ENCODE data around the gene ASXL3. TPM values are rescaled to one million over a fixed set of nuclear protein-coding genes. Genes with fewer than 3 reads are reported as not detected.

ASXL3 gene
- total RNA-seq, 2 donors from 2014 or later, result not detected

GRCh38 chr18:33573193-33573592 lies 4.8 kb upstream of the ASXL3 start:
- Mint-ChIP-seq H3K27ac (no peak overlapping the region), H3K4me1 (no peaks in the 10 kb centered on the region), H3K4me3 (no peak overlapping the region), H3K27me3 (peaks cover 6% of the 10 kb centered on the region), H3K36me3 (ENCODE audit: low read depth) (no peaks in the 10 kb centered on the region)
- ATAC-seq (no peak), DNase-seq (no peak)
- H3K9me3 ChIP-seq (ENCODE audit: control insufficient read depth, low read length, poor library complexity, severe bottlenecking), result no peaks in the 10 kb centered on the region

- H3K36me3 Mint-ChIP-seq (ENCODE audit: low read depth), result no peaks in the 10 kb centered on the region
- H3K27me3 Mint-ChIP-seq, result peaks cover 6% of the 10 kb centered on the region
- ATAC-seq (no peak), DNase-seq (no peak)
- no peaks in the 10 kb centered on the region for H3K9me3 ChIP-seq (ENCODE audit: control insufficient read depth, low read length, poor library complexity, severe bottlenecking)
- no peak overlapping the region for H3K27ac Mint-ChIP-seq
- no peak overlapping the region for H3K4me3 Mint-ChIP-seq
- no peaks in the 10 kb centered on the region for H3K4me1 Mint-ChIP-seq
Observed at GRCh38 chr18:33575451-33575850, 2.6 kb upstream of the ASXL3 start.

- Mint-ChIP-seq H3K36me3 (ENCODE audit: low read depth) (no peaks in the 10 kb centered on the region), H3K4me3 (no peak overlapping the region), H3K4me1 (no peaks in the 10 kb centered on the region), H3K27me3 (peaks cover 6% of the 10 kb centered on the region), H3K27ac (no peak overlapping the region)
- no peaks in the 10 kb centered on the region for H3K9me3 ChIP-seq (ENCODE audit: control insufficient read depth, low read length, poor library complexity, severe bottlenecking)
- ATAC-seq, result no peak
- DNase-seq, result no peak
Observed at GRCh38 chr18:33576999-33577646, 896 bp upstream of the ASXL3 start.

- DNase-seq, result no peak
- peaks cover 6% of the 10 kb centered on the region for H3K27me3 Mint-ChIP-seq
- no peaks in the 10 kb centered on the region for H3K36me3 Mint-ChIP-seq (ENCODE audit: low read depth)
- no peak for ATAC-seq
- H3K9me3 ChIP-seq (ENCODE audit: control insufficient read depth, low read length, poor library complexity, severe bottlenecking), result no peaks in the 10 kb centered on the region
- no peaks in the 10 kb centered on the region for H3K4me1 Mint-ChIP-seq
- H3K4me3 Mint-ChIP-seq, result no peak overlapping the region
- no peak overlapping the region for H3K27ac Mint-ChIP-seq
Observed at GRCh38 chr18:33578518-33579348, 714 bp downstream of the ASXL3 start.

- DNase-seq (no peak), ATAC-seq (no peak)
- Mint-ChIP-seq H3K27ac (no peak overlapping the region), H3K36me3 (ENCODE audit: low read depth) (no peaks in the 10 kb centered on the region), H3K4me1 (no peaks in the 10 kb centered on the region), H3K27me3 (peaks cover 6% of the 10 kb centered on the region), H3K4me3 (no peak overlapping the region)
- H3K9me3 ChIP-seq (ENCODE audit: control insufficient read depth, low read length, poor library complexity, severe bottlenecking), result no peaks in the 10 kb centered on the region
Observed at GRCh38 chr18:33579349-33580215, 1.6 kb downstream of the ASXL3 start.

- Mint-ChIP-seq H3K4me1 (no peaks in the 10 kb centered on the region), H3K27me3 (peaks cover 6% of the 10 kb centered on the region), H3K36me3 (ENCODE audit: low read depth) (no peaks in the 10 kb centered on the region), H3K4me3 (no peak overlapping the region), H3K27ac (no peak overlapping the region)
- DNase-seq (no peak), ATAC-seq (no peak)
- no peaks in the 10 kb centered on the region for H3K9me3 ChIP-seq (ENCODE audit: control insufficient read depth, low read length, poor library complexity, severe bottlenecking)
Observed at GRCh38 chr18:33580546-33580945, 2.5 kb downstream of the ASXL3 start.

GRCh38 chr18:33581856-33582255 lies 3.8 kb downstream of the ASXL3 start:
- DNase-seq (no peak), ATAC-seq (no peak)
- no peaks in the 10 kb centered on the region for H3K36me3 Mint-ChIP-seq (ENCODE audit: low read depth)
- no peaks in the 10 kb centered on the region for H3K9me3 ChIP-seq (ENCODE audit: control insufficient read depth, low read length, poor library complexity, severe bottlenecking)
- no peak overlapping the region for H3K4me3 Mint-ChIP-seq
- no peaks in the 10 kb centered on the region for H3K4me1 Mint-ChIP-seq
- no peak overlapping the region for H3K27ac Mint-ChIP-seq
- H3K27me3 Mint-ChIP-seq, result peaks cover 6% of the 10 kb centered on the region

- H3K9me3 ChIP-seq (ENCODE audit: control insufficient read depth, low read length, poor library complexity, severe bottlenecking), result no peaks in the 10 kb centered on the region
- ATAC-seq, result no peak
- no peaks in the 10 kb centered on the region for H3K27me3 Mint-ChIP-seq
- no peak overlapping the region for H3K4me3 Mint-ChIP-seq
- H3K36me3 Mint-ChIP-seq (ENCODE audit: low read depth), result no peaks in the 10 kb centered on the region
- no peak for DNase-seq
- H3K4me1 Mint-ChIP-seq, result no peaks in the 10 kb centered on the region
- no peak overlapping the region for H3K27ac Mint-ChIP-seq
Observed at GRCh38 chr18:33583901-33584300, 5.9 kb downstream of the ASXL3 start.

- Mint-ChIP-seq H3K4me1 (no peaks in the 10 kb centered on the region), H3K27me3 (no peaks in the 10 kb centered on the region), H3K27ac (no peak overlapping the region), H3K36me3 (ENCODE audit: low read depth) (no peaks in the 10 kb centered on the region), H3K4me3 (no peak overlapping the region)
- H3K9me3 ChIP-seq (ENCODE audit: control insufficient read depth, low read length, poor library complexity, severe bottlenecking), result no peaks in the 10 kb centered on the region
- DNase-seq, result no peak
- ATAC-seq, result no peak
Observed at GRCh38 chr18:33584548-33585430, 6.8 kb downstream of the ASXL3 start.

- H3K27me3 Mint-ChIP-seq, result no peaks in the 10 kb centered on the region
- no peaks in the 10 kb centered on the region for H3K9me3 ChIP-seq (ENCODE audit: control insufficient read depth, low read length, poor library complexity, severe bottlenecking)
- no peak overlapping the region for H3K4me3 Mint-ChIP-seq
- H3K36me3 Mint-ChIP-seq (ENCODE audit: low read depth), result no peaks in the 10 kb centered on the region
- no peak for DNase-seq
- no peak for ATAC-seq
- H3K4me1 Mint-ChIP-seq, result no peaks in the 10 kb centered on the region
- H3K27ac Mint-ChIP-seq, result no peak overlapping the region
Observed at GRCh38 chr18:33585431-33585775, 7.4 kb downstream of the ASXL3 start.

GRCh38 chr18:33588361-33588760 lies 10.3 kb downstream of the ASXL3 start:
- no peaks in the 10 kb centered on the region for H3K27me3 Mint-ChIP-seq

GRCh38 chr18:33593261-33593660 lies 15.2 kb downstream of the ASXL3 start:
- DNase-seq, result no peak
- Mint-ChIP-seq H3K36me3 (ENCODE audit: low read depth) (no peaks in the 10 kb centered on the region), H3K4me1 (no peaks in the 10 kb centered on the region), H3K4me3 (no peak overlapping the region), H3K27ac (no peak overlapping the region), H3K27me3 (no peaks in the 10 kb centered on the region)
- H3K9me3 ChIP-seq (ENCODE audit: control insufficient read depth, low read length, poor library complexity, severe bottlenecking), result no peaks in the 10 kb centered on the region
- ATAC-seq, result no peak

More at GRCh38 chr18:33588361-33588760, 10.3 kb downstream of the ASXL3 start:
- no peak for DNase-seq
- no peak overlapping the region for H3K4me3 Mint-ChIP-seq
- no peak for ATAC-seq
- no peaks in the 10 kb centered on the region for H3K9me3 ChIP-seq (ENCODE audit: control insufficient read depth, low read length, poor library complexity, severe bottlenecking)
- H3K4me1 Mint-ChIP-seq, result no peaks in the 10 kb centered on the region
- no peaks in the 10 kb centered on the region for H3K36me3 Mint-ChIP-seq (ENCODE audit: low read depth)
- H3K27ac Mint-ChIP-seq, result no peak overlapping the region
